ENCODE results near the gene IRF3.

- TF ChIP-seq, protein P1, sequence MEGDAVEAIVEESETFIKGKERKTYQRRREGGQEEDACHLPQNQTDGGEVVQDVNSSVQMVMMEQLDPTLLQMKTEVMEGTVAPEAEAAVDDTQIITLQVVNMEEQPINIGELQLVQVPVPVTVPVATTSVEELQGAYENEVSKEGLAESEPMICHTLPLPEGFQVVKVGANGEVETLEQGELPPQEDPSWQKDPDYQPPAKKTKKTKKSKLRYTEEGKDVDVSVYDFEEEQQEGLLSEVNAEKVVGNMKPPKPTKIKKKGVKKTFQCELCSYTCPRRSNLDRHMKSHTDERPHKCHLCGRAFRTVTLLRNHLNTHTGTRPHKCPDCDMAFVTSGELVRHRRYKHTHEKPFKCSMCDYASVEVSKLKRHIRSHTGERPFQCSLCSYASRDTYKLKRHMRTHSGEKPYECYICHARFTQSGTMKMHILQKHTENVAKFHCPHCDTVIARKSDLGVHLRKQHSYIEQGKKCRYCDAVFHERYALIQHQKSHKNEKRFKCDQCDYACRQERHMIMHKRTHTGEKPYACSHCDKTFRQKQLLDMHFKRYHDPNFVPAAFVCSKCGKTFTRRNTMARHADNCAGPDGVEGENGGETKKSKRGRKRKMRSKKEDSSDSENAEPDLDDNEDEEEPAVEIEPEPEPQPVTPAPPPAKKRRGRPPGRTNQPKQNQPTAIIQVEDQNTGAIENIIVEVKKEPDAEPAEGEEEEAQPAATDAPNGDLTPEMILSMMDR (conservative IDR thresholded peaks at IDR 0.05; ENCODE audit: low read depth, low read length), result no peak
- no peak for TF ChIP-seq EZH2 (IDR thresholded peaks at IDR 0.05; ENCODE audit: borderline replicate concordance, low read depth, low read length, poor library complexity, severe bottlenecking)
These were observed 12.2 kb downstream of the IRF3 start for GRCh38 chr19:49653466-49653806.

All from A673 (cell line).